BE2C (cell line): ENCODE data around the gene SLC12A6.
A peak's percentile ranks its signal among the peaks of the same experiment; 100 is the strongest.
"Not testable (repeated sequence)": the region's sequence is repeated elsewhere in the genome, so short reads cannot be mapped to it uniquely, and the experiment has no call there.

Experiments used
- DNase-seq: peaks from one replicate; pipeline ENCODE4 v3.0.0-alpha.2; 2020
- H3K27me3 ChIP-seq: fragments of 250-450 bp; sonication (Bioruptor Pico); 2 replicates; pipeline ENCODE4 v1.5.1; 2020; ENCODE audit warnings: mild to moderate bottlenecking
- H3K36me3 ChIP-seq: fragments of 250-450 bp; sonication (Bioruptor Pico); 2 replicates; pipeline ENCODE4 v1.5.1; 2020; ENCODE audit warnings: mild to moderate bottlenecking
- H3K4me1 ChIP-seq: fragments of 250-450 bp; sonication (Bioruptor Pico); 2 replicates; pipeline ENCODE4 v1.5.1; 2020
- H3K4me3 ChIP-seq: 2 replicates; pipeline ENCODE4 v1.5.1; 2011; ENCODE audit warnings: low read depth, low read length
- H3K9me3 ChIP-seq: fragments of 250-450 bp; sonication (Bioruptor Pico); 2 replicates; pipeline ENCODE4 v1.5.1; 2020
- CTCF ChIP-seq: IDR thresholded peaks from 2 replicates; pipeline ENCODE4 v1.5.1; 2012; ENCODE audit warnings: mild to moderate bottlenecking, low read depth, low read length

SLC12A6 gene

GRCh38 chr15:34349769-34350168, 12.2 kb upstream of the SLC12A6 start:
- H3K4me1 ChIP-seq: no peaks in the 10 kb centered on the region
- H3K27me3 ChIP-seq: no peaks in the 10 kb centered on the region
- no peak overlapping the region for H3K4me3 ChIP-seq
- H3K9me3 ChIP-seq: no peaks in the 10 kb centered on the region
- TF ChIP-seq CTCF: no peak
- no peak for DNase-seq
- no peaks in the 10 kb centered on the region for H3K36me3 ChIP-seq

- no peaks in the 10 kb centered on the region for H3K4me1 ChIP-seq
These were observed 11.2 kb upstream of the SLC12A6 start for GRCh38 chr15:34348735-34349300.

DNA sequence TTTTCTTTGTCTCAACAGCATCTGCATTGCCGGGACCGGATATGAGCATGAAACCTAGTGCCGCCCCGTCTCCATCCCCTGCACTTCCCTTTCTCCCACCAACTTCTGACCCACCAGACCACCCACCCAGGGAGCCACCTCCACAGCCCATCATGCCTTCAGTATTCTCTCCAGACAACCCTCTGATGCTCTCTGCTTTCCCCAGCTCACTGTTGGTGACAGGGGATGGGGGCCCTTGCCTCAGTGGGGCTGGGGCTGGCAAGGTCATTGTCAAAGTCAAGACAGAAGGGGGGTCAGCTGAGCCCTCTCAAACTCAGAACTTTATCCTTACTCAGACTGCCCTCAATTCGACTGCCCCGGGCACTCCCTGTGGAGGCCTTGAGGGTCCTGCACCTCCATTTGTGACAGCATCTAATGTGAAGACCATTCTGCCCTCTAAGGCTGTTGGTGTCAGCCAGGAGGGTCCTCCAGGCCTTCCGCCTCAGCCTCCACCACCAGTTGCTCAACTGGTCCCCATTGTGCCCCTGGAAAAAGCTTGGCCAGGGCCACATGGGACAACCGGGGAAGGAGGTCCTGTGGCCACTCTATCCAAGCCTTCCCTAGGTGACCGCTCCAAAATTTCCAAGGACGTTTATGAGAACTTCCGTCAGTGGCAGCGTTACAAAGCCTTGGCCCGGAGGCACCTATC, 10.5 kb upstream of the SLC12A6 start:
- Histone ChIP-seq H3K4me3 (no peak overlapping the region), H3K9me3 (no peaks in the 10 kb centered on the region), H3K27me3 (no peaks in the 10 kb centered on the region), H3K4me1 (no peaks in the 10 kb centered on the region), H3K36me3 (no peaks in the 10 kb centered on the region)
- DNase-seq: no peak
- TF ChIP-seq CTCF: no peak

More at GRCh38 chr15:34348735-34349300, 11.2 kb upstream of the SLC12A6 start:
- no peaks in the 10 kb centered on the region for H3K9me3 ChIP-seq
- H3K4me3 ChIP-seq: no peak overlapping the region
- no peak for TF ChIP-seq CTCF
- DNase-seq: no peak
- no peaks in the 10 kb centered on the region for H3K36me3 ChIP-seq
- H3K27me3 ChIP-seq: no peaks in the 10 kb centered on the region

- no peaks in the 10 kb centered on the region for H3K9me3 ChIP-seq
- peak; percentile 91 for DNase-seq
- no peaks in the 10 kb centered on the region for H3K27me3 ChIP-seq
- TF ChIP-seq CTCF: peak; percentile 90
- no peaks in the 10 kb centered on the region for H3K4me1 ChIP-seq
- H3K36me3 ChIP-seq: peaks cover 11% of the 10 kb centered on the region
- peak within 1 kb of the TSS; percentile 75 for H3K4me3 ChIP-seq
These were observed 5.4 kb upstream of the SLC12A6 start, which contains the start of the genes NOP10 and NUTM1 for GRCh38 chr15:34342737-34343575. Gene NOP10, minus strand, starts transcription at chr15:34343136. Its CDS starts 63 bp downstream, at chr15:34343073. Gene NUTM1, plus strand, starts transcription at chr15:34343315. Its CDS starts 382 bp downstream, at chr15:34343697.

GRCh38 chr15:34342213-34342736, 4.7 kb upstream of the SLC12A6 start:
- peak overlapping the region; percentile 75 for H3K4me3 ChIP-seq
- peaks cover 11% of the 10 kb centered on the region for H3K36me3 ChIP-seq
- not testable (repeated sequence) for DNase-seq, H3K9me3 ChIP-seq, H3K4me1 ChIP-seq, H3K27me3 ChIP-seq

- Histone ChIP-seq H3K27me3 (no peaks in the 10 kb centered on the region), H3K36me3 (peaks cover 11% of the 10 kb centered on the region), H3K4me1 (no peaks in the 10 kb centered on the region), H3K4me3 (peak overlapping the region; percentile 75), H3K9me3 (no peaks in the 10 kb centered on the region)
- DNase-seq: no peak
- no peak for TF ChIP-seq CTCF
These were observed 4.0 kb upstream of the SLC12A6 start for GRCh38 chr15:34341381-34342212.
